ENCODE measurements around the gene CELSR2. TPM values are rescaled to one million over a fixed set of nuclear protein-coding genes. Genes with fewer than 3 reads are reported as not detected.
"Not testable (repeated sequence)": the region's sequence is repeated elsewhere in the genome, so short reads cannot be mapped to it uniquely, and the experiment has no call there.

The CELSR2 gene
- polyA plus RNA-seq, 1 donor = 11.3 TPM

GRCh38 chr1:109281680-109282496 lies 32.5 kb downstream of the CELSR2 start:
- Histone ChIP-seq H3K27ac (ENCODE audit: low read length) (no peak overlapping the region), H3K27me3 (ENCODE audit: control insufficient read depth, insufficient read depth, low read length) (no peaks in the 10 kb centered on the region), H3K9me3 (ENCODE audit: control insufficient read depth, low read depth, low read length) (no peaks in the 10 kb centered on the region), H3K36me3 (ENCODE audit: control insufficient read depth, insufficient read depth, low read length) (peaks cover 11% of the 10 kb centered on the region), H3K4me3 (ENCODE audit: low read length) (peak overlapping the region; percentile 62), H3K4me1 (ENCODE audit: control insufficient read depth, insufficient read depth, low read length) (peaks cover 38% of the 10 kb centered on the region)
- no CpG with 5 or more reads among the region's 28 CpGs for WGBS (ENCODE audit: insufficient coverage, low lambda C conversion rate)
- DNase-seq = no peak

- H3K4me3 ChIP-seq (ENCODE audit: low read length) = peak overlapping the region; percentile 62
- DNase-seq = peak in 1 of 2 donors; percentile 42
- no peaks in the 10 kb centered on the region for H3K9me3 ChIP-seq (ENCODE audit: control insufficient read depth, low read depth, low read length)
- no CpG with 5 or more reads among the region's 10 CpGs for WGBS (ENCODE audit: insufficient coverage, low lambda C conversion rate)
- H3K27ac ChIP-seq (ENCODE audit: low read length) = peak overlapping the region; percentile 86
- peaks cover 11% of the 10 kb centered on the region for H3K36me3 ChIP-seq (ENCODE audit: control insufficient read depth, insufficient read depth, low read length)
- H3K4me1 ChIP-seq (ENCODE audit: control insufficient read depth, insufficient read depth, low read length) = peaks cover 31% of the 10 kb centered on the region
- H3K27me3 ChIP-seq (ENCODE audit: control insufficient read depth, insufficient read depth, low read length) = no peaks in the 10 kb centered on the region
Observed at GRCh38 chr1:109282497-109282951, 33.2 kb downstream of the CELSR2 start.

- DNase-seq = peak; percentile 96 to 98
- WGBS (ENCODE audit: insufficient coverage, low lambda C conversion rate) = no CpG with 5 or more reads among the region's 56 CpGs
- peaks cover 11% of the 10 kb centered on the region for H3K36me3 ChIP-seq (ENCODE audit: control insufficient read depth, insufficient read depth, low read length)
- H3K27me3 ChIP-seq (ENCODE audit: control insufficient read depth, insufficient read depth, low read length) = no peaks in the 10 kb centered on the region
- no peaks in the 10 kb centered on the region for H3K9me3 ChIP-seq (ENCODE audit: control insufficient read depth, low read depth, low read length)
- peak within 1 kb of the TSS; percentile 86 for H3K27ac ChIP-seq (ENCODE audit: low read length)
- H3K4me1 ChIP-seq (ENCODE audit: control insufficient read depth, insufficient read depth, low read length) = peaks cover 25% of the 10 kb centered on the region
- peak within 1 kb of the TSS; percentile 62 for H3K4me3 ChIP-seq (ENCODE audit: low read length)
Observed at GRCh38 chr1:109282952-109283747, 33.8 kb downstream of the CELSR2 start, which contains the start of gene PSRC1. Gene PSRC1 (minus strand): TSS chr1:109283145.

GRCh38 chr1:109283748-109284600 lies 34.6 kb downstream of the CELSR2 start:
- Histone ChIP-seq H3K9me3 (ENCODE audit: control insufficient read depth, low read depth, low read length) (no peaks in the 10 kb centered on the region), H3K27me3 (ENCODE audit: control insufficient read depth, insufficient read depth, low read length) (no peaks in the 10 kb centered on the region), H3K4me3 (ENCODE audit: low read length) (peak overlapping the region; percentile 62), H3K36me3 (ENCODE audit: control insufficient read depth, insufficient read depth, low read length) (peaks cover 11% of the 10 kb centered on the region), H3K4me1 (ENCODE audit: control insufficient read depth, insufficient read depth, low read length) (peaks cover 20% of the 10 kb centered on the region), H3K27ac (ENCODE audit: low read length) (peak overlapping the region; percentile 86)
- 60% methylated on average over 1 of the region's 17 CpGs for WGBS (ENCODE audit: insufficient coverage, low lambda C conversion rate)
- no peak for DNase-seq

GRCh38 chr1:109286762-109287161 lies 37.4 kb downstream of the CELSR2 start:
- H3K27ac ChIP-seq (ENCODE audit: low read length); H3K4me3 ChIP-seq (ENCODE audit: low read length); DNase-seq; H3K9me3 ChIP-seq (ENCODE audit: control insufficient read depth, low read depth, low read length); H3K27me3 ChIP-seq (ENCODE audit: control insufficient read depth, insufficient read depth, low read length); H3K36me3 ChIP-seq (ENCODE audit: control insufficient read depth, insufficient read depth, low read length): not testable (repeated sequence)
- peaks cover 16% of the 10 kb centered on the region for H3K4me1 ChIP-seq (ENCODE audit: control insufficient read depth, insufficient read depth, low read length)
- WGBS (ENCODE audit: insufficient coverage, low lambda C conversion rate) = no CpG with 5 or more reads among the region's 5 CpGs

- no peak for DNase-seq
- H3K27me3 ChIP-seq (ENCODE audit: control insufficient read depth, insufficient read depth, low read length) = no peaks in the 10 kb centered on the region
- H3K36me3 ChIP-seq (ENCODE audit: control insufficient read depth, insufficient read depth, low read length) = no peaks in the 10 kb centered on the region
- no peak overlapping the region for H3K27ac ChIP-seq (ENCODE audit: low read length)
- WGBS (ENCODE audit: insufficient coverage, low lambda C conversion rate) = no CpG with 5 or more reads among the region's 1 CpG
- no peaks in the 10 kb centered on the region for H3K4me1 ChIP-seq (ENCODE audit: control insufficient read depth, insufficient read depth, low read length)
- no peaks in the 10 kb centered on the region for H3K9me3 ChIP-seq (ENCODE audit: control insufficient read depth, low read depth, low read length)
- H3K4me3 ChIP-seq (ENCODE audit: low read length) = no peak overlapping the region
Observed at GRCh38 chr1:109290137-109290536, 40.8 kb downstream of the CELSR2 start.

GRCh38 chr1:109290998-109291397 lies 41.7 kb downstream of the CELSR2 start:
- H3K4me1 ChIP-seq (ENCODE audit: control insufficient read depth, insufficient read depth, low read length) = no peaks in the 10 kb centered on the region
- no peak overlapping the region for H3K27ac ChIP-seq (ENCODE audit: low read length)
- no peak for DNase-seq
- H3K36me3 ChIP-seq (ENCODE audit: control insufficient read depth, insufficient read depth, low read length) = no peaks in the 10 kb centered on the region
- WGBS (ENCODE audit: insufficient coverage, low lambda C conversion rate) = no CpG with 5 or more reads among the region's 6 CpGs
- no peaks in the 10 kb centered on the region for H3K9me3 ChIP-seq (ENCODE audit: control insufficient read depth, low read depth, low read length)
- H3K4me3 ChIP-seq (ENCODE audit: low read length) = no peak overlapping the region
- no peaks in the 10 kb centered on the region for H3K27me3 ChIP-seq (ENCODE audit: control insufficient read depth, insufficient read depth, low read length)

GRCh38 chr1:109292364-109292763 lies 43.0 kb downstream of the CELSR2 start:
- H3K27ac ChIP-seq (ENCODE audit: low read length) = no peak overlapping the region
- H3K9me3 ChIP-seq (ENCODE audit: control insufficient read depth, low read depth, low read length) = no peaks in the 10 kb centered on the region
- WGBS (ENCODE audit: insufficient coverage, low lambda C conversion rate) = no CpG with 5 or more reads among the region's 9 CpGs
- no peak overlapping the region for H3K4me3 ChIP-seq (ENCODE audit: low read length)
- H3K27me3 ChIP-seq (ENCODE audit: control insufficient read depth, insufficient read depth, low read length) = no peaks in the 10 kb centered on the region
- H3K4me1 ChIP-seq (ENCODE audit: control insufficient read depth, insufficient read depth, low read length) = no peaks in the 10 kb centered on the region
- DNase-seq = no peak
- H3K36me3 ChIP-seq (ENCODE audit: control insufficient read depth, insufficient read depth, low read length) = no peaks in the 10 kb centered on the region

GRCh38 chr1:109293026-109293425 lies 43.7 kb downstream of the CELSR2 start:
- WGBS (ENCODE audit: insufficient coverage, low lambda C conversion rate) = no CpG with 5 or more reads among the region's 2 CpGs
- no peaks in the 10 kb centered on the region for H3K9me3 ChIP-seq (ENCODE audit: control insufficient read depth, low read depth, low read length)
- no peaks in the 10 kb centered on the region for H3K4me1 ChIP-seq (ENCODE audit: control insufficient read depth, insufficient read depth, low read length)
- no peak for DNase-seq
- H3K27ac ChIP-seq (ENCODE audit: low read length) = no peak overlapping the region
- no peak overlapping the region for H3K4me3 ChIP-seq (ENCODE audit: low read length)
- H3K36me3 ChIP-seq (ENCODE audit: control insufficient read depth, insufficient read depth, low read length) = no peaks in the 10 kb centered on the region
- no peaks in the 10 kb centered on the region for H3K27me3 ChIP-seq (ENCODE audit: control insufficient read depth, insufficient read depth, low read length)

- WGBS (ENCODE audit: insufficient coverage, low lambda C conversion rate) = 83% methylated on average over 1 of the region's 4 CpGs
- no peak for DNase-seq
- no peak overlapping the region for H3K4me3 ChIP-seq (ENCODE audit: low read length)
- no peaks in the 10 kb centered on the region for H3K9me3 ChIP-seq (ENCODE audit: control insufficient read depth, low read depth, low read length)
- no peaks in the 10 kb centered on the region for H3K27me3 ChIP-seq (ENCODE audit: control insufficient read depth, insufficient read depth, low read length)
- no peak overlapping the region for H3K27ac ChIP-seq (ENCODE audit: low read length)
- peaks cover 7% of the 10 kb centered on the region for H3K4me1 ChIP-seq (ENCODE audit: control insufficient read depth, insufficient read depth, low read length)
- no peaks in the 10 kb centered on the region for H3K36me3 ChIP-seq (ENCODE audit: control insufficient read depth, insufficient read depth, low read length)
Observed at GRCh38 chr1:109294481-109294880, 45.1 kb downstream of the CELSR2 start.

Data from large intestine (tissue), 3 donors.